ENCODE measurements around the gene VWF. TPM values are rescaled to one million over a fixed set of nuclear protein-coding genes. Genes with fewer than 3 reads are reported as not detected.

Gene VWF
- total and polyA plus RNA-seq, 10 of the 15 experiments (the other 5 are each of a cell fraction or from before 2014, with no cell fraction given) = 0.08 to 0.23 TPM; not detected in 8

DNA sequence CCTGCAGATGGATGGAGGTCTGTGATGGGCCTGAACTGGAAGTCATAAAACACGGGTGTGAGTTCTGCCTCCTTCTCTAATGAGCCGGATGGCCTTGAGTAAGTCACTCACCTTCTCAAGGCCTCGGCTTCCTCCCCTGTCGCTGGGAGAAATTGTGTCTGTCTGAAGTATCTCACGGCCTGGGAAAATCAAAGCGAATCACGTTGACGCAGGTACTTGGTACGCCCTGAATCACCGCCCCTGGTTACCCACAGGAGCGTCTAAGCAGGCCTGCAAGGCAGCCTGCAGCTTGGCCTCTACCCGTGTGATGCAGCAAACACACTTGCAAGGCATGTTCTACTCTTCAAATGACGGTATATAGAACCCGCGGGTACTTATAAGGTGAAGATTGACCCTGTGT is 47.6 kb upstream of the VWF start:
- TF ChIP-seq, protein P1, sequence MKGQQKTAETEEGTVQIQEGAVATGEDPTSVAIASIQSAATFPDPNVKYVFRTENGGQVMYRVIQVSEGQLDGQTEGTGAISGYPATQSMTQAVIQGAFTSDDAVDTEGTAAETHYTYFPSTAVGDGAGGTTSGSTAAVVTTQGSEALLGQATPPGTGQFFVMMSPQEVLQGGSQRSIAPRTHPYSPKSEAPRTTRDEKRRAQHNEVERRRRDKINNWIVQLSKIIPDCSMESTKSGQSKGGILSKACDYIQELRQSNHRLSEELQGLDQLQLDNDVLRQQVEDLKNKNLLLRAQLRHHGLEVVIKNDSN (IDR thresholded peaks at IDR 0.05; ENCODE audit: borderline replicate concordance, extremely low read length, insufficient read depth, low read depth, low read length) = no peak
- TF ChIP-seq RUNX3 (IDR thresholded peaks at IDR 0.05; ENCODE audit: low read length) = no peak
- TF ChIP-seq, protein P2, sequence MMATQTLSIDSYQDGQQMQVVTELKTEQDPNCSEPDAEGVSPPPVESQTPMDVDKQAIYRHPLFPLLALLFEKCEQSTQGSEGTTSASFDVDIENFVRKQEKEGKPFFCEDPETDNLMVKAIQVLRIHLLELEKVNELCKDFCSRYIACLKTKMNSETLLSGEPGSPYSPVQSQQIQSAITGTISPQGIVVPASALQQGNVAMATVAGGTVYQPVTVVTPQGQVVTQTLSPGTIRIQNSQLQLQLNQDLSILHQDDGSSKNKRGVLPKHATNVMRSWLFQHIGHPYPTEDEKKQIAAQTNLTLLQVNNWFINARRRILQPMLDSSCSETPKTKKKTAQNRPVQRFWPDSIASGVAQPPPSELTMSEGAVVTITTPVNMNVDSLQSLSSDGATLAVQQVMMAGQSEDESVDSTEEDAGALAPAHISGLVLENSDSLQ (IDR thresholded peaks at IDR 0.05) = no peak
- TF ChIP-seq, protein P3, sequence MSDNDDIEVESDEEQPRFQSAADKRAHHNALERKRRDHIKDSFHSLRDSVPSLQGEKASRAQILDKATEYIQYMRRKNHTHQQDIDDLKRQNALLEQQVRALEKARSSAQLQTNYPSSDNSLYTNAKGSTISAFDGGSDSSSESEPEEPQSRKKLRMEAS (IDR thresholded peaks at IDR 0.05; ENCODE audit: low read depth, low read length) = no peak
- no peak for TF ChIP-seq TCF3 (IDR thresholded peaks at IDR 0.05; ENCODE audit: borderline replicate concordance, insufficient read depth, low read depth, low read length)
- no peak for TF ChIP-seq TAF1 (IDR thresholded peaks at IDR 0.05; ENCODE audit: borderline replicate concordance, low read depth, low read length)
- no peak for TF ChIP-seq CHD4 (IDR thresholded peaks at IDR 0.05)
- no peak for TF ChIP-seq SRF (IDR thresholded peaks at IDR 0.05; ENCODE audit: low read depth in 2 of 2, low read length in 2 of 2)
- TF ChIP-seq, protein P4, sequence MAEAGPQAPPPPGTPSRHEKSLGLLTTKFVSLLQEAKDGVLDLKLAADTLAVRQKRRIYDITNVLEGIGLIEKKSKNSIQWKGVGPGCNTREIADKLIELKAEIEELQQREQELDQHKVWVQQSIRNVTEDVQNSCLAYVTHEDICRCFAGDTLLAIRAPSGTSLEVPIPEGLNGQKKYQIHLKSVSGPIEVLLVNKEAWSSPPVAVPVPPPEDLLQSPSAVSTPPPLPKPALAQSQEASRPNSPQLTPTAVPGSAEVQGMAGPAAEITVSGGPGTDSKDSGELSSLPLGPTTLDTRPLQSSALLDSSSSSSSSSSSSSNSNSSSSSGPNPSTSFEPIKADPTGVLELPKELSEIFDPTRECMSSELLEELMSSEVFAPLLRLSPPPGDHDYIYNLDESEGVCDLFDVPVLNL (IDR thresholded peaks at IDR 0.05; ENCODE audit: low read depth, low read length) = no peak
- TF ChIP-seq RELA (IDR thresholded peaks at IDR 0.05; ENCODE audit: borderline replicate concordance, partially characterized antibody) = no peak
- TF ChIP-seq EP300 (IDR thresholded peaks at IDR 0.05; ENCODE audit: borderline replicate concordance in 1 of 2, control insufficient read depth in 1 of 2, low read depth in 2 of 2, low read length in 2 of 2) = no peak
- Histone ChIP-seq H3K79me2 (ENCODE audit: control insufficient read depth, insufficient read depth, low read length) (no peaks in the 10 kb centered on the region), H2AFZ (ENCODE audit: control insufficient read depth, low read depth, low read length) (no peak overlapping the region), H3K9me3 (replicated peaks; ENCODE audit: control insufficient read depth, insufficient read depth, low read length) (no peaks in the 10 kb centered on the region), H3K27ac (ENCODE audit: control insufficient read depth, insufficient read depth) (no peak overlapping the region), H3K9ac (ENCODE audit: control insufficient read depth, insufficient read depth, low read length) (no peak overlapping the region), H4K20me1 (ENCODE audit: control insufficient read depth, insufficient read depth) (no peaks in the 10 kb centered on the region), H3K36me3 (ENCODE audit: control insufficient read depth in 2 of 2, insufficient read depth in 2 of 2, low read length in 1 of 2) (no peaks in the 10 kb centered on the region), H3K4me3 (no peak overlapping the region), H3K4me2 (ENCODE audit: control insufficient read depth, insufficient read depth) (no peak overlapping the region), H3K27me3 (replicated peaks in 1 of 2; ENCODE audit: control insufficient read depth in 2 of 2, insufficient read depth in 2 of 2, low read length in 1 of 2) (no peaks in the 10 kb centered on the region; a peak in 1 of 4 replicates), H3K4me1 (ENCODE audit: control insufficient read depth, insufficient read depth, low read length) (peaks cover 16% of the 10 kb centered on the region)
- intact Hi-C loops (cut with micrococcal nuclease; ENCODE audit: unreplicated experiment) = no loop called here
- in situ Hi-C loops (cut with MboI) = no loop called here
- CTCF ChIA-PET = no interaction called here
- WGBS (ENCODE audit: insufficient coverage, insufficient replicate concordance, low lambda C conversion rate, missing lambda C conversion rate) = 65% methylated on average over 15 of the region's 15 CpGs
- RAD21 ChIA-PET (ENCODE audit: unreplicated experiment) = no interaction called here
- ATAC-seq (no peak), DNase-seq (ENCODE audit: low read depth, low spot score) (no peak), FAIRE-seq (no peak)
- BruUV-seq (replicated peaks) = no TSS peak
- SMC1A ChIA-PET (ENCODE audit: uncharacterized antibody, unreplicated experiment) = interaction anchor here (1.0 kb wide), 1 partner anchor 15 kb away, joined by 3 read pairs; no protein-coding TSS in a partner anchor
- POLR2A ChIA-PET = no interaction called here
